CD4-positive, CD25-positive, alpha-beta regulatory T cell (primary cell): ENCODE measurements around the gene LRTM1. TPM values are rescaled to one million over a fixed set of nuclear protein-coding genes. Genes with fewer than 3 reads are reported as not detected.

Source experiments
- ATAC-seq, 2 donors: fragments of 150-1000 bp; cut with Tn5 transposase; one replicate each; pipeline ENCODE4 v1.10.0; 2021; ENCODE audit warnings: low read depth in 2 of 2, moderate number of reproducible peaks in 2 of 2, moderate library complexity in 1 of 2
- DNase-seq, 3 donors: peaks; one replicate each; pipeline versions ENCODE4 v3.0.0 to v3.0.0-alpha.2; 2012 to 2022; ENCODE audit warnings: mixed read lengths in 1 of 3
- H3K27ac ChIP-seq: one replicate; pipeline ENCODE4 v1.7.0; 2013; ENCODE audit warnings: mild to moderate bottlenecking, low read length; ENCODE audit not compliant: insufficient read depth, poor library complexity, severe bottlenecking
- H3K27me3 ChIP-seq: one replicate; pipeline ENCODE4 v1.7.0; 2013; ENCODE audit warnings: low read length; ENCODE audit not compliant: control insufficient read depth, insufficient read depth
- H3K36me3 ChIP-seq: one replicate; pipeline ENCODE4 v1.7.0; 2013; ENCODE audit warnings: mild to moderate bottlenecking, low read length, moderate library complexity; ENCODE audit not compliant: control insufficient read depth, insufficient read depth
- H3K4me1 ChIP-seq: 2 replicates; pipeline ENCODE4 v1.7.0; 2013; ENCODE audit warnings: mild to moderate bottlenecking, low read length; ENCODE audit not compliant: insufficient read depth, control insufficient read depth, poor library complexity, severe bottlenecking
- H3K4me3 ChIP-seq: one replicate; pipeline ENCODE4 v1.7.0; 2013; ENCODE audit warnings: low read depth, mild to moderate bottlenecking, low read length, moderate library complexity
- H3K9me3 ChIP-seq, 2 experiments: 1 replicate in 1 of 2; 2 replicates in 1 of 2; pipeline ENCODE4 v1.7.0; 2013; ENCODE audit warnings: low read length in 2 of 2, mild to moderate bottlenecking in 1 of 2, moderate library complexity in 1 of 2; ENCODE audit not compliant: control insufficient read depth in 2 of 2
- H3K27ac Mint-ChIP-seq, 3 donors: one replicate each; pipeline ENCODE4 v1.8.0; 2020 to 2022; ENCODE audit warnings: mild to moderate bottlenecking in 3 of 3, mixed read lengths in 3 of 3, moderate library complexity in 2 of 3
- H3K27me3 Mint-ChIP-seq: one replicate; pipeline ENCODE4 v1.8.0; 2022; ENCODE audit warnings: mild to moderate bottlenecking, mixed read lengths
- H3K36me3 Mint-ChIP-seq: one replicate; pipeline ENCODE4 v1.8.0; 2020; ENCODE audit warnings: mixed read lengths
- H3K4me1 Mint-ChIP-seq, 4 donors: one replicate each; pipeline ENCODE4 v1.8.0; 2020 to 2022; ENCODE audit warnings: mixed read lengths in 4 of 4, mild to moderate bottlenecking in 1 of 4
- H3K4me3 Mint-ChIP-seq, 4 donors: one replicate each; pipeline ENCODE4 v1.8.0; 2020 to 2022; ENCODE audit warnings: mild to moderate bottlenecking in 4 of 4, mixed read lengths in 4 of 4, moderate library complexity in 3 of 4
- H3K9me3 Mint-ChIP-seq, 7 donors: one replicate each; pipeline ENCODE4 v1.8.0; 2020 to 2022; ENCODE audit warnings: mixed read lengths in 7 of 7, mild to moderate bottlenecking in 3 of 7, moderate library complexity in 2 of 7
- polyA plus RNA-seq, 4 donors: library from polyadenylated mRNA; unstranded; fragments of 300-500 nt; fragmentation: Illumina TruSeq; gene quantifications; one replicate each; pipeline ENCODE4 v1.2.3, GENCODE V29; 2021
- total RNA-seq: library from RNA; stranded (reverse); gene quantifications from one replicate; pipeline ENCODE4 v1.2.3, GENCODE V29; 2022

Gene LRTM1
- total and polyA plus RNA-seq, 5 donors from 2014 or later: not detected

GRCh38 chr3:54954521-54954920, 26.7 kb upstream of the LRTM1 start:
- Histone ChIP-seq H3K9me3 (no peaks in the 10 kb centered on the region), H3K27ac (no peak overlapping the region), H3K27me3 (no peaks in the 10 kb centered on the region), H3K4me3 (no peak overlapping the region), H3K4me1 (no peaks in the 10 kb centered on the region), H3K36me3 (no peaks in the 10 kb centered on the region)
- H3K27me3 Mint-ChIP-seq: no peaks in the 10 kb centered on the region
- no peaks in the 10 kb centered on the region for H3K4me1 Mint-ChIP-seq
- ATAC-seq (no peak), DNase-seq (no peak)
- H3K9me3 Mint-ChIP-seq: no peaks in the 10 kb centered on the region
- H3K4me3 Mint-ChIP-seq: no peak overlapping the region
- no peak overlapping the region for H3K27ac Mint-ChIP-seq
- H3K36me3 Mint-ChIP-seq: no peaks in the 10 kb centered on the region

GRCh38 chr3:54954022-54954421, 26.2 kb upstream of the LRTM1 start:
- no peaks in the 10 kb centered on the region for H3K36me3 ChIP-seq
- Mint-ChIP-seq H3K4me1 (no peaks in the 10 kb centered on the region), H3K4me3 (no peak overlapping the region), H3K9me3 (no peaks in the 10 kb centered on the region), H3K36me3 (no peaks in the 10 kb centered on the region), H3K27ac (no peak overlapping the region), H3K27me3 (no peaks in the 10 kb centered on the region)
- no peaks in the 10 kb centered on the region for H3K4me1 ChIP-seq
- no peak for DNase-seq
- no peaks in the 10 kb centered on the region for H3K9me3 ChIP-seq
- H3K4me3 ChIP-seq: no peak overlapping the region
- no peak overlapping the region for H3K27ac ChIP-seq
- no peaks in the 10 kb centered on the region for H3K27me3 ChIP-seq
- ATAC-seq: no peak

- H3K4me3 Mint-ChIP-seq: no peak overlapping the region
- no peak for ATAC-seq
- no peaks in the 10 kb centered on the region for H3K4me1 ChIP-seq
- no peaks in the 10 kb centered on the region for H3K36me3 Mint-ChIP-seq
- peaks cover 2% of the 10 kb centered on the region for H3K27me3 Mint-ChIP-seq
- H3K4me1 Mint-ChIP-seq: no peaks in the 10 kb centered on the region
- no peaks in the 10 kb centered on the region for H3K9me3 Mint-ChIP-seq
- no peak overlapping the region for H3K4me3 ChIP-seq
- no peaks in the 10 kb centered on the region for H3K27me3 ChIP-seq
- no peaks in the 10 kb centered on the region for H3K9me3 ChIP-seq
- no peak for DNase-seq
- no peaks in the 10 kb centered on the region for H3K36me3 ChIP-seq
- no peak overlapping the region for H3K27ac ChIP-seq
- no peak overlapping the region for H3K27ac Mint-ChIP-seq
Observed at GRCh38 chr3:54951405-54951804, 23.5 kb upstream of the LRTM1 start.

- Mint-ChIP-seq H3K4me3 (no peak overlapping the region), H3K4me1 (no peaks in the 10 kb centered on the region), H3K9me3 (no peaks in the 10 kb centered on the region), H3K27me3 (peaks cover 4% of the 10 kb centered on the region), H3K27ac (no peak overlapping the region), H3K36me3 (no peaks in the 10 kb centered on the region)
- Histone ChIP-seq H3K4me3 (no peak overlapping the region), H3K27me3 (no peaks in the 10 kb centered on the region), H3K36me3 (no peaks in the 10 kb centered on the region), H3K9me3 (no peaks in the 10 kb centered on the region), H3K4me1 (no peaks in the 10 kb centered on the region), H3K27ac (no peak overlapping the region)
- no peak for DNase-seq
- no peak for ATAC-seq
Observed at GRCh38 chr3:54950391-54951003, 22.6 kb upstream of the LRTM1 start.

GRCh38 chr3:54949491-54950044, 21.7 kb upstream of the LRTM1 start:
- ATAC-seq (no peak), DNase-seq (no peak)
- Histone ChIP-seq H3K4me1 (no peaks in the 10 kb centered on the region), H3K9me3 (no peaks in the 10 kb centered on the region), H3K4me3 (no peak overlapping the region), H3K27ac (no peak overlapping the region), H3K36me3 (no peaks in the 10 kb centered on the region), H3K27me3 (no peaks in the 10 kb centered on the region)
- Mint-ChIP-seq H3K36me3 (no peaks in the 10 kb centered on the region), H3K4me1 (no peaks in the 10 kb centered on the region), H3K27ac (no peak overlapping the region), H3K4me3 (no peak overlapping the region), H3K27me3 (peaks cover 4% of the 10 kb centered on the region), H3K9me3 (no peaks in the 10 kb centered on the region)

- no peak overlapping the region for H3K27ac Mint-ChIP-seq
- peaks cover 4% of the 10 kb centered on the region for H3K27me3 Mint-ChIP-seq
- Histone ChIP-seq H3K9me3 (no peaks in the 10 kb centered on the region), H3K27me3 (no peaks in the 10 kb centered on the region), H3K27ac (no peak overlapping the region), H3K4me1 (no peaks in the 10 kb centered on the region), H3K4me3 (no peak overlapping the region), H3K36me3 (no peaks in the 10 kb centered on the region)
- H3K4me1 Mint-ChIP-seq: no peaks in the 10 kb centered on the region
- ATAC-seq (no peak), DNase-seq (no peak)
- peaks cover 0 to 3% (median 0%) of the 10 kb centered on the region in 7 donors for H3K9me3 Mint-ChIP-seq
- H3K36me3 Mint-ChIP-seq: no peaks in the 10 kb centered on the region
- no peak overlapping the region for H3K4me3 Mint-ChIP-seq
Observed at GRCh38 chr3:54941690-54942362, 14.0 kb upstream of the LRTM1 start.

GRCh38 chr3:54940971-54941370, 13.1 kb upstream of the LRTM1 start:
- H3K36me3 ChIP-seq: no peaks in the 10 kb centered on the region
- H3K27ac Mint-ChIP-seq: no peak overlapping the region
- DNase-seq: no peak
- no peaks in the 10 kb centered on the region for H3K27me3 ChIP-seq
- H3K9me3 Mint-ChIP-seq: peaks cover 0 to 3% (median 0%) of the 10 kb centered on the region in 7 donors
- no peak for ATAC-seq
- no peaks in the 10 kb centered on the region for H3K4me1 Mint-ChIP-seq
- no peaks in the 10 kb centered on the region for H3K36me3 Mint-ChIP-seq
- no peaks in the 10 kb centered on the region for H3K4me1 ChIP-seq
- no peaks in the 10 kb centered on the region for H3K9me3 ChIP-seq
- no peak overlapping the region for H3K27ac ChIP-seq
- no peaks in the 10 kb centered on the region for H3K27me3 Mint-ChIP-seq
- H3K4me3 Mint-ChIP-seq: no peak overlapping the region
- H3K4me3 ChIP-seq: no peak overlapping the region
